OCI-LY1 (cell line): ENCODE results near the gene PSPH.

Experiments
- EZH2 ChIP-seq: fragments of 200-600 bp; sonication (generic), shearing (Covaris generic); IDR thresholded peaks from 2 replicates; pipeline ENCODE4 v1.8.0; 2017; ENCODE audit warnings: borderline replicate concordance, mixed run types, mild to moderate bottlenecking, antibody characterized with exemption, low read length, moderate library complexity, mixed read lengths
- TF ChIP-seq, protein P1 (sequence below): fragments of 200-600 bp; sonication (generic), shearing (Covaris generic); IDR thresholded peaks from 2 replicates; pipeline ENCODE4 v1.5.1; 2017; ENCODE audit warnings: mild to moderate bottlenecking, antibody characterized with exemption, low read length, moderate library complexity, mixed read lengths

DNA sequence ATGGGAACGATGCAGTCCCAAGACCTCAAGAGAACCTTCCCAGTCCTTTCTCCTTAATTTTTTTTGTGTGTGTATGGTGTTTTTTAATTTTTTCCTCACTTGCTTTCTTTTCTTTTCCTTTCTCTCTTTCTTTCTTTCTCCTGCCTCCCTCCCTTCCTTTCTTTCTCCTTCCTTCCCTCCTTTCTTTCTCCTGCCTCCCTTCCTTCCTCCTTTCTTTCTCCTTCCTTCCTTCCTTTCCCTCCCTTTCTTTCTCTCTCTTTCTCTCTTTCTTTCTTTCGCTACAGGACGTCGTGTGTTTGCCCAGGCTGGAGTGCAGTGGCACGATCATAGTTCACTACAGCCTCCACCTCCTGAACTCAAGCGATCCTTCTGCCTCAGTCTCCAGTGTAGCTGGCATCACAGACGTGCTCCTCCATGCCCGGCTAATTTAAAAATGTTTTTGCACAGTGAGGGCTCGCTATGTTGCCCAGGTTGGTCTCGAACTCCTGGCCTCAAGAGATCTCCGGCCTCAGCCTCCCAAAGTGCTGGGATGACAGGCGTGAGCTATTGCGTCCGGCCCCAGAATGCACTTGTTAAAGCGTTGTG, 87.6 kb downstream of the PSPH start:
- TF ChIP-seq EZH2: no peak
- TF ChIP-seq, protein P1, sequence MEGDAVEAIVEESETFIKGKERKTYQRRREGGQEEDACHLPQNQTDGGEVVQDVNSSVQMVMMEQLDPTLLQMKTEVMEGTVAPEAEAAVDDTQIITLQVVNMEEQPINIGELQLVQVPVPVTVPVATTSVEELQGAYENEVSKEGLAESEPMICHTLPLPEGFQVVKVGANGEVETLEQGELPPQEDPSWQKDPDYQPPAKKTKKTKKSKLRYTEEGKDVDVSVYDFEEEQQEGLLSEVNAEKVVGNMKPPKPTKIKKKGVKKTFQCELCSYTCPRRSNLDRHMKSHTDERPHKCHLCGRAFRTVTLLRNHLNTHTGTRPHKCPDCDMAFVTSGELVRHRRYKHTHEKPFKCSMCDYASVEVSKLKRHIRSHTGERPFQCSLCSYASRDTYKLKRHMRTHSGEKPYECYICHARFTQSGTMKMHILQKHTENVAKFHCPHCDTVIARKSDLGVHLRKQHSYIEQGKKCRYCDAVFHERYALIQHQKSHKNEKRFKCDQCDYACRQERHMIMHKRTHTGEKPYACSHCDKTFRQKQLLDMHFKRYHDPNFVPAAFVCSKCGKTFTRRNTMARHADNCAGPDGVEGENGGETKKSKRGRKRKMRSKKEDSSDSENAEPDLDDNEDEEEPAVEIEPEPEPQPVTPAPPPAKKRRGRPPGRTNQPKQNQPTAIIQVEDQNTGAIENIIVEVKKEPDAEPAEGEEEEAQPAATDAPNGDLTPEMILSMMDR: no peak
